Measurements from ENCODE around the gene TMEM79. TPM values are rescaled to one million over a fixed set of nuclear protein-coding genes. Genes with fewer than 3 reads are reported as not detected.

TMEM79 gene
- total and polyA plus RNA-seq, 5 donors from 2014 or later, result 1.7 to 6.2 (median 5.1) TPM

DNA sequence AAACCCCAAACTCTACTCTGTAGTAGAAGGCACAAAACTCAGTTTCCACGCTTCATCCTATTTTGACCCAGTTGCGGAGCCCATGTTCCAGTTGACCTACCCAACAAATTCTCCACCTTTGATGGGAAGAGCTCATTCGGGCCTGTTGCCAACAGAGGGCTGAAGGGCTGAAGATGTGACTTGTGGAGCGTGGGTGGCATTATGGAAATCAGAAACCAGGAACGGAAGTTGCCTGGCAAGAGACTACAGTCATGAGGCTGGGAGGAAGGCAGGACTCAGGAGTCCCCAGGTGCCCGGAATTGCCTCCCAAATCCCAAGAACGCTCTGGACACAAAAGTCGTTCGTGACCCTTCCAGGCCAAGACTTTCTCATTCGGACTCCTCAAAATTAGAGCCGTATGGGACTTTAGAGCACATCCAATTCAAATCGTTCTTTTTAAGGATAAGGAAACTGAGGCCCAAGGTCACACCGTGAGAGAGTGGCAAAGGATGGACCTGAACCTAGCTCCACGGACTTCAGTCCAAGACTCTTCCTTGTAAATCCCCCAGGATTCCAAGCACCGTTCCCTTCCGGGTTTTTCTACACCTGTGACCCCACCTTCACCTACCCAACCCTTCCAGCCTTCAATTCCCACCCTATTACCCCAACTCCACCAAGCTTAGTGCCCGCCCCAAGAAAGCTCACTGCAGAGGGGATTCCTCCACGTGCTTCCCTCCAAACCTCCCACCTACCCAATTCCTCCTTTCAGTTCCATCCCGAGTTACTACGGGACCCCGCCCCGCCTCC lies 2.2 kb upstream of the TMEM79 start:
- no peak for ATAC-seq (ENCODE audit: low read depth in 2 of 2)

GRCh38 chr1:156282479-156283222 lies 1.5 kb upstream of the TMEM79 start, which contains the start of gene SMG5:
Gene SMG5 (minus strand): TSS chr1:156282825. CDS start chr1:156282680, 145 bp downstream.
- Histone ChIP-seq H3K4me1 (ENCODE audit: control insufficient read depth, insufficient read depth, low read length, poor library complexity, severe bottlenecking) (peaks cover 28% of the 10 kb centered on the region), H3K27me3 (ENCODE audit: control insufficient read depth, insufficient read depth, low read length) (no peaks in the 10 kb centered on the region), H3K4me3 (ENCODE audit: low read depth, low read length) (peak within 1 kb of the TSS; percentile 97), H3K36me3 (ENCODE audit: control insufficient read depth, insufficient read depth, low read length) (peaks cover 20% of the 10 kb centered on the region), H3K27ac (ENCODE audit: insufficient read depth, low read length, poor library complexity, severe bottlenecking) (peak within 1 kb of the TSS; percentile 90), H3K9me3 (ENCODE audit: control insufficient read depth in 2 of 2, low read length in 2 of 2) (no peaks in the 10 kb centered on the region)
- peaks cover 18 to 50% (median 30%) of the 10 kb centered on the region in 4 donors for H3K4me1 Mint-ChIP-seq
- H3K4me3 Mint-ChIP-seq, result peak within 1 kb of the TSS; percentile 93 to 99 (median 98)
- peaks cover 7% of the 10 kb centered on the region for H3K36me3 Mint-ChIP-seq
- no peaks in the 10 kb centered on the region for H3K9me3 Mint-ChIP-seq
- ATAC-seq (ENCODE audit: low read depth in 2 of 2) (peak; percentile 95), DNase-seq (peak; percentile 95 to 99 (median 98))
- H3K27me3 Mint-ChIP-seq, result no peaks in the 10 kb centered on the region
- peak within 1 kb of the TSS; percentile 95 to 97 (median 96) for H3K27ac Mint-ChIP-seq

More for the DNA sequence above, 2.2 kb upstream of the TMEM79 start:
- Mint-ChIP-seq H3K4me1 (peaks cover 18 to 50% (median 30%) of the 10 kb centered on the region in 4 donors), H3K9me3 (no peaks in the 10 kb centered on the region), H3K27me3 (no peaks in the 10 kb centered on the region), H3K27ac (peak overlapping the region; percentile 79 to 96 (median 82)), H3K36me3 (peaks cover 13% of the 10 kb centered on the region), H3K4me3 (peak overlapping the region; percentile 93 to 99 (median 98))
- peaks cover 28% of the 10 kb centered on the region for H3K4me1 ChIP-seq (ENCODE audit: control insufficient read depth, insufficient read depth, low read length, poor library complexity, severe bottlenecking)
- peak overlapping the region; percentile 90 for H3K27ac ChIP-seq (ENCODE audit: insufficient read depth, low read length, poor library complexity, severe bottlenecking)
- peak in 1 of 3 donors; percentile 14 for DNase-seq
- H3K9me3 ChIP-seq (ENCODE audit: control insufficient read depth in 2 of 2, low read length in 2 of 2), result no peaks in the 10 kb centered on the region
- H3K4me3 ChIP-seq (ENCODE audit: low read depth, low read length), result peak overlapping the region; percentile 97
- H3K27me3 ChIP-seq (ENCODE audit: control insufficient read depth, insufficient read depth, low read length), result no peaks in the 10 kb centered on the region
- peaks cover 27% of the 10 kb centered on the region for H3K36me3 ChIP-seq (ENCODE audit: control insufficient read depth, insufficient read depth, low read length)

DNA sequence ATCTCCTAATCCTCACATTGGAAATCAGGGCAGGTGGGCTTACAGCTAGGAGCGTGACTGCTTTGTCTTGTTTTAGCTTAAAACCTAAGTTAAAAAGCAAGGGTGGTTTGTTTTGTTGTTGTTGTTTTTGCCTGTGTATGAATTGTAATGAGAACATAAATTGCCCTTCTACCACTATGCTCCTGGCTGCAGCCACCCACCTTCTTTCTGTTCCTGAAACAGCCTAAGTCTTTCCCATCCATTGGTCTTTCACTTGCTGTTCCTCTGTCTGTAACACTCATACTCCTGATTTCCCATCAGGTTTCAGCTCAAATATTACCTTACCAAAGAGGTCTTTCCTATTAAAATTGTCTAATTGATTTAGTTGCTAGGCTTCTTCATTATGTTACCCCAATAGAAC lies 604 bp upstream of the TMEM79 start:
- H3K4me1 ChIP-seq (ENCODE audit: control insufficient read depth, insufficient read depth, low read length, poor library complexity, severe bottlenecking), result peaks cover 28% of the 10 kb centered on the region
- H3K27me3 ChIP-seq (ENCODE audit: control insufficient read depth, insufficient read depth, low read length), result no peaks in the 10 kb centered on the region
- Mint-ChIP-seq H3K27me3 (no peaks in the 10 kb centered on the region), H3K4me1 (peaks cover 18 to 47% (median 30%) of the 10 kb centered on the region in 4 donors), H3K4me3 (peak overlapping the region; percentile 93 to 99 (median 98)), H3K27ac (peak overlapping the region in 2 of 3 donors; percentile 95 to 96), H3K36me3 (no peaks in the 10 kb centered on the region), H3K9me3 (no peaks in the 10 kb centered on the region)
- peaks cover 12% of the 10 kb centered on the region for H3K36me3 ChIP-seq (ENCODE audit: control insufficient read depth, insufficient read depth, low read length)
- peak overlapping the region; percentile 97 for H3K4me3 ChIP-seq (ENCODE audit: low read depth, low read length)
- no peaks in the 10 kb centered on the region for H3K9me3 ChIP-seq (ENCODE audit: control insufficient read depth in 2 of 2, low read length in 2 of 2)
- no peak overlapping the region for H3K27ac ChIP-seq (ENCODE audit: insufficient read depth, low read length, poor library complexity, severe bottlenecking)
- DNase-seq (no peak), ATAC-seq (ENCODE audit: low read depth in 2 of 2) (no peak)

DNA sequence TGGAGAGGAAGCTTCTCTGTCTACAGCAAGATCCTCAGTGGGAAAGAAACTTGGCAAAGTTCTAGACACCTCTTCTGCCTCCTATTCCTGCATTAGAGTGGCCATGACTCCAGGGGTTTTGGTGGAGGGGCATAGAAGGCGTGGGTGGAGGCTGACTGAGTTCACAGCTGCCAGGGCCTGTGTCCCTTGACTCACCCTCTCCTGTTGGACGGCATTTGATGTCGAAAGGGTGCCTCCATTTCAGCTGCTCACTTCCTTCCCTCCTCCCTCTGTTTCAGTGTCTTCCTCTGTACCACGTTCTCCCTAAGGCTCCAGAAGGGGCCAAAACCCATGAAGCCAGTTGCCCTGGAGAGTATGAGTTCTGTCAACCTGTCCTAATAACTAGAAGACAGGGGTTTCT lies 632 bp downstream of the TMEM79 start:
- H3K4me1 Mint-ChIP-seq, result peaks cover 21 to 45% (median 28%) of the 10 kb centered on the region in 4 donors
- peak overlapping the region in 3 of 4 donors; percentile 32 to 99 (median 55) for H3K4me3 Mint-ChIP-seq
- Histone ChIP-seq H3K4me3 (ENCODE audit: low read depth, low read length) (no peak overlapping the region), H3K27ac (ENCODE audit: insufficient read depth, low read length, poor library complexity, severe bottlenecking) (no peak overlapping the region), H3K36me3 (ENCODE audit: control insufficient read depth, insufficient read depth, low read length) (peaks cover 11% of the 10 kb centered on the region), H3K4me1 (ENCODE audit: control insufficient read depth, insufficient read depth, low read length, poor library complexity, severe bottlenecking) (peaks cover 28% of the 10 kb centered on the region), H3K27me3 (ENCODE audit: control insufficient read depth, insufficient read depth, low read length) (no peaks in the 10 kb centered on the region), H3K9me3 (ENCODE audit: control insufficient read depth in 2 of 2, low read length in 2 of 2) (no peaks in the 10 kb centered on the region)
- no peak overlapping the region for H3K27ac Mint-ChIP-seq
- DNase-seq (no peak), ATAC-seq (ENCODE audit: low read depth in 2 of 2) (no peak)
- no peaks in the 10 kb centered on the region for H3K9me3 Mint-ChIP-seq
- H3K36me3 Mint-ChIP-seq, result peaks cover 1% of the 10 kb centered on the region
- H3K27me3 Mint-ChIP-seq, result no peaks in the 10 kb centered on the region

GRCh38 chr1:156285437-156285836 lies 1.3 kb downstream of the TMEM79 start:
- Mint-ChIP-seq H3K4me1 (peaks cover 20 to 39% (median 24%) of the 10 kb centered on the region in 4 donors), H3K9me3 (no peaks in the 10 kb centered on the region), H3K36me3 (peaks cover 5% of the 10 kb centered on the region), H3K4me3 (peak overlapping the region in 1 of 4 donors; percentile 32), H3K27me3 (no peaks in the 10 kb centered on the region), H3K27ac (no peak overlapping the region)
- peaks cover 28% of the 10 kb centered on the region for H3K4me1 ChIP-seq (ENCODE audit: control insufficient read depth, insufficient read depth, low read length, poor library complexity, severe bottlenecking)
- no peaks in the 10 kb centered on the region for H3K27me3 ChIP-seq (ENCODE audit: control insufficient read depth, insufficient read depth, low read length)
- H3K9me3 ChIP-seq (ENCODE audit: control insufficient read depth in 2 of 2, low read length in 2 of 2), result no peaks in the 10 kb centered on the region
- ATAC-seq (ENCODE audit: low read depth in 2 of 2) (no peak), DNase-seq (no peak)
- H3K27ac ChIP-seq (ENCODE audit: insufficient read depth, low read length, poor library complexity, severe bottlenecking), result no peak overlapping the region
- peaks cover 10% of the 10 kb centered on the region for H3K36me3 ChIP-seq (ENCODE audit: control insufficient read depth, insufficient read depth, low read length)
- H3K4me3 ChIP-seq (ENCODE audit: low read depth, low read length), result no peak overlapping the region

- Mint-ChIP-seq H3K36me3 (peaks cover 5% of the 10 kb centered on the region), H3K27me3 (no peaks in the 10 kb centered on the region), H3K9me3 (no peaks in the 10 kb centered on the region), H3K4me3 (peak overlapping the region in 2 of 4 donors; percentile 24 to 47), H3K4me1 (peaks cover 15 to 33% (median 19%) of the 10 kb centered on the region in 4 donors), H3K27ac (peak overlapping the region in 1 of 3 donors; percentile 15)
- no peaks in the 10 kb centered on the region for H3K27me3 ChIP-seq (ENCODE audit: control insufficient read depth, insufficient read depth, low read length)
- DNase-seq (no peak), ATAC-seq (ENCODE audit: low read depth in 2 of 2) (no peak)
- no peak overlapping the region for H3K27ac ChIP-seq (ENCODE audit: insufficient read depth, low read length, poor library complexity, severe bottlenecking)
- peaks cover 12% of the 10 kb centered on the region for H3K36me3 ChIP-seq (ENCODE audit: control insufficient read depth, insufficient read depth, low read length)
- H3K4me3 ChIP-seq (ENCODE audit: low read depth, low read length), result no peak overlapping the region
- H3K4me1 ChIP-seq (ENCODE audit: control insufficient read depth, insufficient read depth, low read length, poor library complexity, severe bottlenecking), result peaks cover 22% of the 10 kb centered on the region
- no peaks in the 10 kb centered on the region for H3K9me3 ChIP-seq (ENCODE audit: control insufficient read depth in 2 of 2, low read length in 2 of 2)
Measured at GRCh38 chr1:156286061-156286460, 1.9 kb downstream of the TMEM79 start.

- Mint-ChIP-seq H3K27ac (no peak overlapping the region), H3K4me3 (peak overlapping the region in 2 of 4 donors; percentile 54 to 81), H3K27me3 (no peaks in the 10 kb centered on the region), H3K36me3 (peaks cover 14% of the 10 kb centered on the region), H3K4me1 (peaks cover 3 to 22% (median 8%) of the 10 kb centered on the region in 4 donors), H3K9me3 (no peaks in the 10 kb centered on the region)
- Histone ChIP-seq H3K4me3 (ENCODE audit: low read depth, low read length) (no peak overlapping the region), H3K9me3 (ENCODE audit: control insufficient read depth in 2 of 2, low read length in 2 of 2) (no peaks in the 10 kb centered on the region), H3K27me3 (ENCODE audit: control insufficient read depth, insufficient read depth, low read length) (no peaks in the 10 kb centered on the region), H3K36me3 (ENCODE audit: control insufficient read depth, insufficient read depth, low read length) (peaks cover 12% of the 10 kb centered on the region), H3K27ac (ENCODE audit: insufficient read depth, low read length, poor library complexity, severe bottlenecking) (no peak overlapping the region), H3K4me1 (ENCODE audit: control insufficient read depth, insufficient read depth, low read length, poor library complexity, severe bottlenecking) (peaks cover 7% of the 10 kb centered on the region)
- no peak for ATAC-seq (ENCODE audit: low read depth in 2 of 2)
- DNase-seq, result no peak
Measured at GRCh38 chr1:156289857-156290256, 5.7 kb downstream of the TMEM79 start.

Data from CD4-positive, CD25-positive, alpha-beta regulatory T cell (primary cell).